Hepatocyte (in vitro differentiated cells): Measurements from ENCODE around the gene PTPRE.

Experiments
- CTCF ChIP-seq: fragments of 200-600 bp; sonication (generic); IDR thresholded peaks from 2 replicates; pipeline ENCODE4 v1.5.1; 2016; ENCODE audit warnings: antibody characterized with exemption, mild to moderate bottlenecking; ENCODE audit not compliant: poor library complexity
- EZH2 ChIP-seq: fragments of 200-600 bp; sonication (generic); IDR thresholded peaks from 2 replicates; pipeline ENCODE4 v1.6.1; 2016; ENCODE audit warnings: antibody characterized with exemption, mild to moderate bottlenecking, borderline replicate concordance
- EZH2phosphoT487 ChIP-seq: fragments of 200-600 bp; sonication (generic); IDR thresholded peaks from one replicate; pipeline ENCODE4 v1.6.1; 2018; ENCODE audit warnings: antibody characterized with exemption, mild to moderate bottlenecking, low read depth, moderate library complexity; ENCODE audit not compliant: unreplicated experiment, severe bottlenecking

- TF ChIP-seq CTCF (no peak), EZH2phosphoT487 (no peak), EZH2 (no peak)
These were observed 72.1 kb downstream of the PTPRE start for GRCh38 chr10:127979045-127979444.
